ENCODE data around the gene IL3RA.
"Not testable (repeated sequence)": the region's sequence is repeated elsewhere in the genome, so short reads cannot be mapped to it uniquely, and the experiment has no call there.

Gene IL3RA

GRCh38 chrX:1400742-1401471 is 64.3 kb downstream of the IL3RA start:
- no peak for FAIRE-seq

GRCh38 chrX:1401611-1402430 is 65.2 kb downstream of the IL3RA start:
- no peak for FAIRE-seq

GRCh38 chrX:1403228-1403627 is 66.6 kb downstream of the IL3RA start:
- FAIRE-seq: no peak

GRCh38 chrX:1403867-1404266 is 67.3 kb downstream of the IL3RA start:
- FAIRE-seq: not testable (repeated sequence)

GRCh38 chrX:1405769-1406168 is 69.2 kb downstream of the IL3RA start:
- not testable (repeated sequence) for FAIRE-seq

- FAIRE-seq: no peak
These were observed 70.5 kb downstream of the IL3RA start for GRCh38 chrX:1407035-1407434.

- FAIRE-seq: no peak
These were observed 74.7 kb downstream of the IL3RA start for GRCh38 chrX:1411326-1411725.

- no peak for FAIRE-seq
These were observed 76.1 kb downstream of the IL3RA start for GRCh38 chrX:1412551-1413161.

- no peak for FAIRE-seq
These were observed 79.8 kb downstream of the IL3RA start for GRCh38 chrX:1416327-1416784.

- FAIRE-seq: no peak
These were observed 80.6 kb downstream of the IL3RA start for GRCh38 chrX:1416965-1417760.

GRCh38 chrX:1417921-1418771 is 81.6 kb downstream of the IL3RA start:
- no peak for FAIRE-seq

- no peak for FAIRE-seq
These were observed 82.4 kb downstream of the IL3RA start for GRCh38 chrX:1418901-1419544.

GRCh38 chrX:1419545-1420355 is 83.2 kb downstream of the IL3RA start:
- FAIRE-seq: no peak

GRCh38 chrX:1420371-1420770 is 83.8 kb downstream of the IL3RA start:
- no peak for FAIRE-seq

- FAIRE-seq: no peak
These were observed 85.0 kb downstream of the IL3RA start for GRCh38 chrX:1421433-1422134.

GRCh38 chrX:1422135-1422465 is 85.5 kb downstream of the IL3RA start:
- no peak for FAIRE-seq

GRCh38 chrX:1423215-1423614 is 86.6 kb downstream of the IL3RA start:
- FAIRE-seq: no peak

GRCh38 chrX:1424147-1424851 is 87.7 kb downstream of the IL3RA start:
- FAIRE-seq: no peak

GRCh38 chrX:1425381-1425780 is 88.8 kb downstream of the IL3RA start:
- FAIRE-seq: no peak
